Adipocyte (in vitro differentiated cells): ENCODE data around the gene KRT3.

Experiments used
- DNase-seq: peaks from one replicate; pipeline ENCODE4 v3.0.0-alpha.2; 2015; ENCODE audit warnings: low read depth
- H3K27me3 ChIP-seq: replicated peaks from 2 replicates; pipeline ENCODE4 v1.7.0; 2013; ENCODE audit warnings: mild to moderate bottlenecking, low read length, moderate library complexity; ENCODE audit not compliant: control insufficient read depth, insufficient read depth
- H3K36me3 ChIP-seq: 2 replicates; pipeline ENCODE4 v1.7.0; 2013; ENCODE audit warnings: low read length, mild to moderate bottlenecking, moderate library complexity; ENCODE audit not compliant: control insufficient read depth, insufficient read depth, severe bottlenecking
- H3K4me1 ChIP-seq: 2 replicates; pipeline ENCODE4 v1.7.0; 2013; ENCODE audit warnings: mild to moderate bottlenecking, low read length, moderate library complexity; ENCODE audit not compliant: control insufficient read depth, insufficient read depth
- H3K4me3 ChIP-seq: 2 replicates; pipeline ENCODE4 v1.7.0; 2013; ENCODE audit warnings: mild to moderate bottlenecking, low read length, moderate library complexity
- H3K9ac ChIP-seq: 2 replicates; pipeline ENCODE4 v1.7.0; 2013; ENCODE audit warnings: mild to moderate bottlenecking, low read length, moderate library complexity
- H3K9me3 ChIP-seq: 2 replicates; pipeline ENCODE4 v1.7.0; 2013; ENCODE audit warnings: mild to moderate bottlenecking, low read length, moderate library complexity; ENCODE audit not compliant: control insufficient read depth

The KRT3 gene

DNA sequence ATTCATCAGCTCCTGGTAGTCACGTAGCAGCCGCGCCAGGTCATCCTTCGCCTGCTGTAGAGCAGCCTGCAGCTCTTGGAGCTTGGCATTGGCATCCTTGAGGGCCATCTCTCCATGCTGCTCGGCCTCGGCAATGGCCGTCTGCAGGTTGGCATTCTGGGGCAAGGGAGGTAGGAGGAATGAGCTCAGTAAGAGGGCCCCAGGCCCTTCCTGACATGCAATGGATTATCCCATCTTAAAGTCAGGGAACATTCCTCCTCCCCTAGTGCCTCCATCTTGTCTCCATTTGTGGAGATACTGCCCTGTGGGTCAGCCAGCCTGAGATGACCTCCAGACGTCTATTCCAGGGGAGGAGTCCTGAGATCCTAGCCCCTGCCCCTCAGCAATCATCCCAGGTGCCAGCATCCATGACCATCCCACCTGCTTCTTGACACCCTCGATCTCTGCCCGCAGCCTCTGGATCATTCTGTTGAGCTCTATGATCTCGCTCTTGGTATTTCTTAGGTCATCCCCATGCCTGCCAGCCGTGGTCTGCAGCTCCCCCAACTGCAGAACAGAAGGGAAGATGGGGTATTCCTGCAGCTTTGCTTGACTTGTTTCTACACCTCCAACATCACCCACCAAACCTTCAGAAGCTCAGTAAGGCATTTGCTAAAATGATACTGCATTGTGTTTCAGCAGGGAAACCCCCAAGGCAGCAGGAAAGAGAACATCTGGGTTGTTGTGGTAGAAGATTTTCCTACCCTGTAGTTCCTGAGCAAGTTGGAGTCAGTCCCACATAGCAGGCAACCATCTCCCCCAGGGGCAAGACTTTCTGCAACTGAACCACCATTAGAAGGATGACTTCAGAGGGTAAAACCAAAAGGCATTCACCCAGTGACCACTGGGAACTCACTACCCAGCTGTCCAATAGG is 4.4 kb downstream of the KRT3 start:
- H3K4me1 ChIP-seq = no peaks in the 10 kb centered on the region
- no peak overlapping the region for H3K4me3 ChIP-seq
- no peak overlapping the region for H3K9ac ChIP-seq
- H3K9me3 ChIP-seq = no peaks in the 10 kb centered on the region
- no peaks in the 10 kb centered on the region for H3K36me3 ChIP-seq
- DNase-seq = no peak
- H3K27me3 ChIP-seq = peaks cover 53% of the 10 kb centered on the region

DNA sequence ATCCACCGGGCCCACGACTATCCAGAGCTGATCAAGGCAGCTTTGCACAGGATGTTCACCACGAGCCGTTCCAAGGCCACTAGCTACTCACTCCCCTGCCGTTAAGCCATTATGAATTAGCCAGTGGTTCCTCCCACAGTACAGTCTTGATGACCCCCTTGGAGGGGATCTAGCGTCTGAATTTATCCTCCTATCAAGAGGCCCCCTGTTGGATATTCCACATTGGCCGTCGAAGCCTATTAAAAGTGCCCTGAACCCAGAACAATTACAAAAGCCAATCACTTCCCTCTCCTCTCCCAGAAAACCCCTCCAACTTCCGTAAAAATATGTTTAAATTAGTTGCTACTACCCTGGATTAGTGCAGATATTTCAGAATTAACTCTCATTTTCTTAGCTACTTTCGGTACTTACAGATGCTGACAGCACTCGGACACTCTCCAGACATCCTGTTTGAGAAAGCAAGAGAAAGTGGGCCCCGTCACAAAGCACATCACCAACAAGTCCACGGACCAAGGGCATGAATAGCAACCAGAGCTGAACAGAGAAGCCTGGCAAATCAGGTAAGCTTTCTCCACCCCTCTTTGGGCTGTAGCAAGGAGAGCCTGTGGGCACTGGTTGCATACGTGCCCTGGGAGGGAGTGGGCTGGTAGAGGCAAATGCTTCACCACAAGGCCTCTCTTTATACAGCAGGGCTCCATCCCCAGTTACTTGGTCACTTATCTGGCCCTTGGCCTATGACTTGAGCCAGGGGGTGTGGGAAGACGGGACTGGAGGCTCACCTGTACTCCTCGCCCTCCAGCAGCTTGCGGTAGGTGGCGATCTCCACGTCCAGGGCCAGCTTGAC is 5.3 kb downstream of the KRT3 start:
- peaks cover 1% of the 10 kb centered on the region for H3K9me3 ChIP-seq
- no peak overlapping the region for H3K9ac ChIP-seq
- H3K27me3 ChIP-seq = peaks cover 55% of the 10 kb centered on the region
- DNase-seq = no peak
- H3K4me1 ChIP-seq = no peaks in the 10 kb centered on the region
- no peaks in the 10 kb centered on the region for H3K36me3 ChIP-seq
- H3K4me3 ChIP-seq = no peak overlapping the region

DNA sequence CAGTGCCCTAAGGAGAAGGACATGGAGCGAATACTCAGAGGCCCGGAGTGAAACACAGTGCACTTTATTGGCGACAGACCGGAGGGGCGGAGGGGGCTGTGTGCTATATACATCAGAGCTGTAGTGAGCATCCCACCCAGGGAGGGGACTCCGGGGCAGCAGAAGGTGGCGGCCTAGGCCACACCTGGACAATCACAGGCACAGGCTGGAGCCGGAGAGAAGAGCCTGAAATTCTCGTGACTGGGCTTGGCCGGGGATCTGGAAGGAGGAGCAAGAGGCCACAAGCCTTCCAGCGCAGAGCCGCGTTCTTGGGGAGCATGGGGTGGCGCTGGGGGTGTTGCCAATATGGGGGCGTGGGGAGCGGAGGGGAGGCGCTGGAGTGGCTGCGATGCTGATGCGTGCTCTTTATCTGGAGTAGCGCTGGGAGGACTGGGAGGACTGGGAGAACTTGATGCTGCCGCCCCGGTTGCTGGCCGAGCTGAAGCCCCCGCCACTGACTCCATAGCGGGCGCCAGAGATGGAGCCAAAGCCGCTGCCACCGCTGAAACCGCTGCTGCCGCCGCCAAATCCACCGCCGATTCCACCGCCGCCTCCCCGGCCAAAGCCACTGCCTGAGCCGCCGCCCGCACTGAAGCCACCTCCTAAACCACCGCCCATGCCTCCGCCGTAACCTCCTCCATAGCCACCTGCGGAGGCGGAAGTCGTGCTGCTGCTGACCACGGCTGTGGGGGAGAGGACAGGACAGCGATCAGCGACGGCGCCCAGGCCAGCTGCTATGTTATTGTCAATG is 6.1 kb downstream of the KRT3 start:
- Histone ChIP-seq H3K9ac (no peak overlapping the region), H3K4me1 (no peaks in the 10 kb centered on the region), H3K4me3 (no peak overlapping the region), H3K9me3 (peaks cover 5% of the 10 kb centered on the region), H3K27me3 (peaks cover 63% of the 10 kb centered on the region), H3K36me3 (no peaks in the 10 kb centered on the region)
- no peak for DNase-seq

DNA sequence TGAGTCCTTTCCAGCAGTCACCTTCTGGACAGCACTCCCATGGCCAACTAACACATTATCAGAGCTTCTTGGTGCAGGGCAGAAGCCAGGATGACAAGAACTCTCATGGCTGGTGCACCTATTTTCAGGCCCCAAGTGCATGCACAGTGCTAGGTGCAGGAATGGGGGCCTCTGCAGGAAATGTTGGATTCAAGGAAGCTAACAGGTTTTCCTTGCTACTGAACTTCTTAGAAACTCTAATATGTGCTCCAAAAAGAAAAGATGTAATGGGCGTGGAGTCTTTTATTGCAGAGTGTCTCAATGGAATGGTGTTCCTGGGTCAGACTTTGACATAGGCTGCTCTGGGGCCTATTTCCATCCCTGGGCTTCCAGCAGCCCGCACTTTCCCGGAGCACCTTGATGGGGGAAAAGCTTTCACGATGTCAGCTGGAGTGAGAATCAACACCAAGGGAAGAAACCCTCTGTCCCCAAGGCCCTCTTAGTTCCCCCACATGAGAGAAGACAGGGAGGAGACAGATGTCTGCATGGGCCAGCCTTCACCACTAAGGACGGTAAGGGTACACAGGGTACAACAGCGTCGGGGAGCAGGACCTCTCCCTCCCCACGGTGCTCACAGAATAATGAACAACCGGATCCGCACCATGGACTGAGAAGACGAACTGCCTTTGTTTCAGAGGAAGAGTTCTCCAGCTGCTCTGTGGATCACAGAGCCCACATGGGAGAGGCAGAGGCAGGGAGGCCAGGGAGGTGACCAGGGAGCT is 6.9 kb downstream of the KRT3 start:
- Histone ChIP-seq H3K27me3 (peaks cover 65% of the 10 kb centered on the region), H3K4me3 (no peak overlapping the region), H3K9me3 (peaks cover 5% of the 10 kb centered on the region), H3K9ac (no peak overlapping the region), H3K4me1 (no peaks in the 10 kb centered on the region), H3K36me3 (no peaks in the 10 kb centered on the region)
- no peak for DNase-seq

- Histone ChIP-seq H3K9ac (no peak overlapping the region), H3K4me1 (no peaks in the 10 kb centered on the region), H3K9me3 (peaks cover 5% of the 10 kb centered on the region), H3K36me3 (no peaks in the 10 kb centered on the region), H3K27me3 (peaks cover 71% of the 10 kb centered on the region), H3K4me3 (no peak overlapping the region)
- DNase-seq = no peak
These were observed 7.6 kb downstream of the KRT3 start for GRCh38 chr12:52788192-52788875.

GRCh38 chr12:52787324-52788191 is 8.4 kb downstream of the KRT3 start:
- H3K4me3 ChIP-seq = no peak overlapping the region
- H3K36me3 ChIP-seq = no peaks in the 10 kb centered on the region
- no peak for DNase-seq
- no peak overlapping the region for H3K9ac ChIP-seq
- peaks cover 5% of the 10 kb centered on the region for H3K9me3 ChIP-seq
- peaks cover 70% of the 10 kb centered on the region for H3K27me3 ChIP-seq
- H3K4me1 ChIP-seq = no peaks in the 10 kb centered on the region

- H3K9ac ChIP-seq = no peak overlapping the region
- peaks cover 70% of the 10 kb centered on the region for H3K27me3 ChIP-seq
These were observed 11.0 kb downstream of the KRT3 start for GRCh38 chr12:52784909-52785308.

GRCh38 chr12:52783563-52784316 is 12.2 kb downstream of the KRT3 start:
- Histone ChIP-seq H3K36me3 (no peaks in the 10 kb centered on the region), H3K27me3 (peaks cover 72% of the 10 kb centered on the region), H3K9me3 (peaks cover 5% of the 10 kb centered on the region), H3K4me3 (no peak overlapping the region), H3K4me1 (no peaks in the 10 kb centered on the region), H3K9ac (no peak overlapping the region)
- no peak for DNase-seq

More at GRCh38 chr12:52784909-52785308, 11.0 kb downstream of the KRT3 start:
- Histone ChIP-seq H3K36me3 (no peaks in the 10 kb centered on the region), H3K4me3 (no peak overlapping the region), H3K4me1 (no peaks in the 10 kb centered on the region), H3K9me3 (peaks cover 5% of the 10 kb centered on the region)
- DNase-seq = no peak

DNA sequence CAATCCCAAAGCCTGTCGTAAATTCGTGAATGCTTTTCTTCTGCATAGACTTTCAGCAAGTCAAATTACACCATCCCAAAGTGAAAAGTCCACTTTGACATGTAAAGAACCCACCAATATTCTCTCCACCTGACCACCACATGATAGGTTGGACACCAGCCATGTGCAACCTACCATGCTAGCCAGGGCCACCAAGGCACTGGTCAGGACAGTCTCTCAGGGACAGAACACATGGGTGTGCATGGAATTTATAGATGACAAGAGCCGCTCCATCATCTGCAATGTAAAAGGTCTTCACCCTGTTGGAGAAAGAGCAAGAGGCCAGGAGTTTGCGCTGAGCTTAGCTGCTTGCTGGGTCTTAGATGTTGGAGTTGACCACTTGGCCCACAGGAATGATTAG is 13.4 kb downstream of the KRT3 start:
- DNase-seq = no peak
- Histone ChIP-seq H3K36me3 (no peaks in the 10 kb centered on the region), H3K4me3 (no peak overlapping the region), H3K9ac (no peak overlapping the region), H3K27me3 (peaks cover 73% of the 10 kb centered on the region), H3K9me3 (peaks cover 5% of the 10 kb centered on the region), H3K4me1 (no peaks in the 10 kb centered on the region)
